SK-N-SH (cell line): ENCODE measurements around the gene PRM1.

ENCODE experiments used
- CHD2 ChIP-seq: fragments of 150-350 bp; IDR thresholded peaks from 2 replicates; pipeline ENCODE4 v1.6.1; 2018; ENCODE audit warnings: low read length; ENCODE audit not compliant: partially characterized antibody
- EP300 ChIP-seq, 2 experiments: IDR thresholded peaks; 2 replicates each; pipeline versions ENCODE4 v1.4.0 to v1.6.1; 2012; ENCODE audit warnings: borderline replicate concordance in 1 of 2, low read depth in 1 of 2, low read length in 1 of 2
- EZH2phosphoT487 ChIP-seq: fragments of 200-600 bp; sonication (generic); IDR thresholded peaks from 2 replicates; pipeline ENCODE4 v1.6.1; 2017; ENCODE audit warnings: low read depth, mixed run types, mild to moderate bottlenecking, antibody characterized with exemption, moderate library complexity, borderline replicate concordance
- GABPA ChIP-seq: IDR thresholded peaks from 2 replicates; pipeline ENCODE4 v1.4.0; 2012; ENCODE audit warnings: low read depth, mild to moderate bottlenecking
- JUND ChIP-seq: IDR thresholded peaks from 2 replicates; pipeline ENCODE4 v1.4.0; 2012
- POLR2AphosphoS5 ChIP-seq: IDR thresholded peaks from 2 replicates; pipeline ENCODE4 v1.6.1; 2012; ENCODE audit warnings: low read depth, low read length
- RCOR1 ChIP-seq: fragments of 150-350 bp; IDR thresholded peaks from 2 replicates; pipeline ENCODE4 v1.6.1; 2017; ENCODE audit warnings: antibody characterized with exemption, low read length
- RFX5 ChIP-seq: IDR thresholded peaks from 2 replicates; pipeline ENCODE4 v1.6.1; 2012; ENCODE audit warnings: mild to moderate bottlenecking, improper control_type of control experiment, low read length
- TAF1 ChIP-seq: IDR thresholded peaks from 2 replicates; pipeline ENCODE4 v1.6.1; 2012; ENCODE audit warnings: low read depth, mild to moderate bottlenecking, low read length, moderate library complexity, borderline replicate concordance
- TF ChIP-seq, protein P1 (sequence below): fragments of 200-600 bp; sonication (generic); IDR thresholded peaks from 2 replicates; pipeline ENCODE4 v1.6.1; 2017; ENCODE audit warnings: antibody characterized with exemption, mild to moderate bottlenecking, moderate library complexity
- TF ChIP-seq, protein P2 (sequence below): IDR thresholded peaks from 2 replicates; pipeline ENCODE4 v1.4.0; 2012; ENCODE audit warnings: low read depth, borderline replicate concordance

DNA sequence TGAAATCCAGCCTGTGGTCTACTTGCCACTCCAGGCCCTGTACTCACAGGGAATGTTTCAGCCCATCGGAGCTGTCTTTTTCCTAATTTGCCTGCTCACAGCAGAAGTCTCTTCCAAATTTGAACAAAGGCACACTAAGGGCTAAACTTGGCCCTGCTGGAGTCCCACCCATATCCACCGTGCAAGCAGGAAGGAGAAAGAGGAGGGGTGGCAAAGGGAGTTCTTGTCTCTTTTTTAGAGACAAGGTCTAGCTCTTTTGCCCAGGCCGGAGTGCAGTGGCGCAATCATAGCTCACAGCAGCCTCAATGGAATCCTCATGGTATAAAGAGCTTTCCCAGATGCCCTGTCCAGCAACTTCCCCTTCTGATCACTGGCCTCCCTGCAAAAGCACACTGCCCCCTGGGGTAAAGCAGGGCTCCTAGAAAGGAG is 2.7 kb upstream of the PRM1 start:
- TF ChIP-seq TAF1 (no peak), GABPA (no peak), EZH2phosphoT487 (no peak), CHD2 (no peak), EP300 (IDR thresholded peaks at IDR 0.05; ENCODE audit: borderline replicate concordance in 1 of 2, low read depth in 1 of 2, low read length in 1 of 2) (no peak), RFX5 (no peak), RCOR1 (no peak), JUND (no peak), POLR2AphosphoS5 (no peak)
- TF ChIP-seq, protein P1, sequence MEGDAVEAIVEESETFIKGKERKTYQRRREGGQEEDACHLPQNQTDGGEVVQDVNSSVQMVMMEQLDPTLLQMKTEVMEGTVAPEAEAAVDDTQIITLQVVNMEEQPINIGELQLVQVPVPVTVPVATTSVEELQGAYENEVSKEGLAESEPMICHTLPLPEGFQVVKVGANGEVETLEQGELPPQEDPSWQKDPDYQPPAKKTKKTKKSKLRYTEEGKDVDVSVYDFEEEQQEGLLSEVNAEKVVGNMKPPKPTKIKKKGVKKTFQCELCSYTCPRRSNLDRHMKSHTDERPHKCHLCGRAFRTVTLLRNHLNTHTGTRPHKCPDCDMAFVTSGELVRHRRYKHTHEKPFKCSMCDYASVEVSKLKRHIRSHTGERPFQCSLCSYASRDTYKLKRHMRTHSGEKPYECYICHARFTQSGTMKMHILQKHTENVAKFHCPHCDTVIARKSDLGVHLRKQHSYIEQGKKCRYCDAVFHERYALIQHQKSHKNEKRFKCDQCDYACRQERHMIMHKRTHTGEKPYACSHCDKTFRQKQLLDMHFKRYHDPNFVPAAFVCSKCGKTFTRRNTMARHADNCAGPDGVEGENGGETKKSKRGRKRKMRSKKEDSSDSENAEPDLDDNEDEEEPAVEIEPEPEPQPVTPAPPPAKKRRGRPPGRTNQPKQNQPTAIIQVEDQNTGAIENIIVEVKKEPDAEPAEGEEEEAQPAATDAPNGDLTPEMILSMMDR: no peak
- TF ChIP-seq, protein P2, sequence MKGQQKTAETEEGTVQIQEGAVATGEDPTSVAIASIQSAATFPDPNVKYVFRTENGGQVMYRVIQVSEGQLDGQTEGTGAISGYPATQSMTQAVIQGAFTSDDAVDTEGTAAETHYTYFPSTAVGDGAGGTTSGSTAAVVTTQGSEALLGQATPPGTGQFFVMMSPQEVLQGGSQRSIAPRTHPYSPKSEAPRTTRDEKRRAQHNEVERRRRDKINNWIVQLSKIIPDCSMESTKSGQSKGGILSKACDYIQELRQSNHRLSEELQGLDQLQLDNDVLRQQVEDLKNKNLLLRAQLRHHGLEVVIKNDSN: no peak
